IMR-90 (cell line): ENCODE data around the gene SOBP. TPM values are rescaled to one million over a fixed set of nuclear protein-coding genes. Genes with fewer than 3 reads are reported as not detected.

ENCODE experiments used
- ATAC-seq: fragments of 200-7000 bp; cut with Tn5 transposase; 2 replicates; pipeline ENCODE4 v1.9.1; 2020; ENCODE audit warnings: low read depth, mild to moderate bottlenecking, moderate library complexity
- BruUV-seq: library from RNA; stranded (reverse); fragments of 400-500 nt; replicated peaks from 2 replicates; lab custom pipeline; 2021; lab: Mats Ljungman, UMichigan
- CTCF ChIA-PET: fragments of 300-600 bp; formaldehyde crosslinking; extraction: SDS; loops from one replicate; lab custom pipeline; 2021; ENCODE audit warnings: antibody characterized with exemption; lab: Yijun Ruan, JAX
- POLR2A ChIA-PET: fragments of 300-600 bp; sonication (Branson Sonifier 250); formaldehyde crosslinking; loops from one replicate; lab custom pipeline; 2022; ENCODE audit warnings: antibody characterized with exemption; ENCODE audit not compliant: unreplicated experiment; lab: Charles Lee
- DNase-seq: peaks from one replicate; pipeline ENCODE4 v3.0.0; 2013
- H2AFZ ChIP-seq: replicated peaks from 2 replicates; pipeline ENCODE3; 2013; ENCODE audit warnings: low read length, mild to moderate bottlenecking; ENCODE audit not compliant: poor library complexity
- H2AK5ac ChIP-seq: 2 replicates; pipeline ENCODE4 v1.6.1; 2013; ENCODE audit warnings: low read depth, low read length, inconsistent platforms
- H2AK9ac ChIP-seq: replicated peaks from 2 replicates; pipeline ENCODE3; 2013; ENCODE audit warnings: mild to moderate bottlenecking, low read depth, low read length, moderate library complexity; ENCODE audit not compliant: poor library complexity
- H2BK120ac ChIP-seq: 2 replicates; pipeline ENCODE4 v1.6.1; 2013; ENCODE audit warnings: low read depth, low read length, inconsistent platforms
- H2BK15ac ChIP-seq: 3 replicates; pipeline ENCODE4 v1.6.1; 2013; ENCODE audit warnings: low read depth, low read length, inconsistent platforms
- H2BK20ac ChIP-seq: 2 replicates; pipeline ENCODE4 v1.6.1; 2013; ENCODE audit warnings: low read depth, mild to moderate bottlenecking, inconsistent platforms, low read length, moderate library complexity
- H2BK5ac ChIP-seq: 2 replicates; pipeline ENCODE4 v1.6.1; 2013; ENCODE audit warnings: mild to moderate bottlenecking, low read depth, low read length, inconsistent platforms; ENCODE audit not compliant: poor library complexity, severe bottlenecking
- H3K14ac ChIP-seq: replicated peaks from 2 replicates; pipeline ENCODE4 v1.6.1; 2013; ENCODE audit warnings: low read depth, low read length, inconsistent platforms
- H3K18ac ChIP-seq: 2 replicates; pipeline ENCODE4 v1.6.1; 2013; ENCODE audit warnings: low read depth, low read length, control low read depth
- H3K23ac ChIP-seq: 2 replicates; pipeline ENCODE4 v1.6.1; 2013; ENCODE audit warnings: low read depth, low read length, inconsistent platforms
- H3K27ac ChIP-seq: 2 replicates; pipeline ENCODE4 v1.5.1; 2013; ENCODE audit warnings: mild to moderate bottlenecking, control low read depth, low read length; ENCODE audit not compliant: insufficient read depth
- H3K27me3 ChIP-seq: 2 replicates; pipeline ENCODE4 v1.6.1; 2013; ENCODE audit warnings: low read length; ENCODE audit not compliant: control insufficient read depth, insufficient read depth
- H3K36me3 ChIP-seq: 2 replicates; pipeline ENCODE4 v1.6.1; 2013; ENCODE audit warnings: low read length, mixed read lengths; ENCODE audit not compliant: control insufficient read depth, insufficient read depth
- H3K4ac ChIP-seq: 2 replicates; pipeline ENCODE4 v1.6.1; 2013; ENCODE audit warnings: low read depth, low read length, inconsistent platforms
- H3K4me1 ChIP-seq: 2 replicates; pipeline ENCODE4 v1.6.1; 2013; ENCODE audit warnings: low read length, mixed read lengths; ENCODE audit not compliant: control insufficient read depth, insufficient read depth
- H3K4me2 ChIP-seq: 2 replicates; pipeline ENCODE4 v1.6.1; 2013; ENCODE audit warnings: low read depth, mild to moderate bottlenecking, control low read depth, low read length, moderate library complexity
- H3K4me3 ChIP-seq: 2 replicates; pipeline ENCODE4 v1.5.1; 2013; ENCODE audit warnings: low read depth, mild to moderate bottlenecking, control low read depth, low read length, moderate library complexity; ENCODE audit not compliant: insufficient read depth
- H3K56ac ChIP-seq: 2 replicates; pipeline ENCODE4 v1.6.1; 2013; ENCODE audit warnings: low read length, inconsistent platforms; ENCODE audit not compliant: insufficient read depth; ENCODE audit errors: extremely low read depth
- H3K79me1 ChIP-seq, 2 experiments: 2 replicates each; pipeline ENCODE4 v1.6.1; 2013; ENCODE audit warnings: low read length in 2 of 2, inconsistent platforms in 1 of 2, low read depth in 1 of 2
- H3K9ac ChIP-seq: 2 replicates; pipeline ENCODE4 v1.6.1; 2013; ENCODE audit warnings: low read depth, low read length, control low read depth
- H3K9me1 ChIP-seq: 2 replicates; pipeline ENCODE4 v1.6.1; 2013; ENCODE audit warnings: low read length, inconsistent platforms; ENCODE audit not compliant: insufficient read depth
- H3K9me3 ChIP-seq: 2 replicates; pipeline ENCODE4 v1.6.1; 2013; ENCODE audit warnings: low read length; ENCODE audit not compliant: control insufficient read depth, insufficient read depth
- H4K20me1 ChIP-seq: 2 replicates; pipeline ENCODE4 v1.6.1; 2013; ENCODE audit warnings: low read length, inconsistent platforms; ENCODE audit not compliant: insufficient read depth
- H4K5ac ChIP-seq: 2 replicates; pipeline ENCODE4 v1.6.1; 2013; ENCODE audit warnings: mild to moderate bottlenecking, low read depth, low read length, control low read depth
- H4K8ac ChIP-seq, 2 experiments: 2 replicates each; pipeline ENCODE4 v1.6.1; 2013; ENCODE audit warnings: low read depth in 2 of 2, low read length in 2 of 2, control low read depth in 1 of 2, inconsistent platforms in 1 of 2
- H4K91ac ChIP-seq: 2 replicates; pipeline ENCODE4 v1.6.1; 2013; ENCODE audit warnings: low read depth, low read length, inconsistent platforms; ENCODE audit not compliant: insufficient read depth
- BHLHE40 ChIP-seq: fragments of 150-350 bp; IDR thresholded peaks from 2 replicates; pipeline ENCODE4 v1.6.1; 2016; ENCODE audit warnings: mild to moderate bottlenecking, low read depth, low read length
- CHD1 ChIP-seq: IDR thresholded peaks from 2 replicates; pipeline ENCODE4 v1.6.1; 2012; ENCODE audit warnings: low read depth, low read length, improper control_type of control experiment
- MXI1 ChIP-seq: IDR thresholded peaks from 2 replicates; pipeline ENCODE4 v1.6.1; 2012; ENCODE audit warnings: low read depth, mild to moderate bottlenecking, low read length, moderate library complexity, borderline replicate concordance
- RCOR1 ChIP-seq: IDR thresholded peaks from 2 replicates; pipeline ENCODE4 v1.6.1; 2012; ENCODE audit warnings: mild to moderate bottlenecking, low read length, improper control_type of control experiment; ENCODE audit not compliant: insufficient replicate concordance
- RFX5 ChIP-seq: IDR thresholded peaks from 2 replicates; pipeline ENCODE4 v1.8.0; 2012; ENCODE audit warnings: low read depth, mild to moderate bottlenecking, low read length, moderate library complexity
- SMC3 ChIP-seq: fragments of 150-350 bp; IDR thresholded peaks from 2 replicates; pipeline ENCODE4 v1.6.1; 2016; ENCODE audit warnings: low read depth, mild to moderate bottlenecking, antibody characterized with exemption, low read length, moderate library complexity
- USF2 ChIP-seq: fragments of 150-350 bp; IDR thresholded peaks from 2 replicates; pipeline ENCODE4 v1.6.1; 2017; ENCODE audit warnings: mild to moderate bottlenecking, antibody characterized with exemption, low read length, low read depth
- WGBS, 2 experiments: methylation state at CpG; one replicate each; pipeline versions ENCODE4 v1.1.5 to v1.1.7; 2013; ENCODE audit warnings: missing lambda C conversion rate in 2 of 2; ENCODE audit not compliant: insufficient read length in 1 of 2; ENCODE audit errors: extremely low coverage in 2 of 2; 5-methylcytosine and 5-hydroxymethylcytosine counted together
- dilution Hi-C: fragments of 300-500 bp; cut with HindIII; formaldehyde crosslinking; loops from one replicate; pipeline ENCODE4 v1.14.3; 2018; ENCODE audit warnings: low sequenced_read_pairs; ENCODE audit not compliant: unreplicated experiment
- in situ Hi-C: fragments of 300-500 bp; cut with MboI; formaldehyde crosslinking; loops from 3 replicates; pipeline ENCODE4 v1.14.3; 2019; ENCODE audit warnings: low sequenced_read_pairs, inconsistent platforms, mixed read lengths
- intact Hi-C: fragments of 100-400 bp; cut with micrococcal nuclease; formaldehyde crosslinking; loops from 2 replicates; pipeline ENCODE4 v1.10.0; 2022
- polyA plus RNA-seq, 3 experiments: library from polyadenylated mRNA; depleted of rRNA; stranded (reverse); fragments of >200 nt; gene quantifications; 2 replicates each; pipeline ENCODE4 v1.2.3, GENCODE V29; 2012; ENCODE audit warnings: low replicate concordance in 1 of 3
- total RNA-seq: library from RNA; depleted of rRNA; stranded (reverse); fragments of >200 nt; gene quantifications from 2 replicates; pipeline ENCODE4 v1.2.3, GENCODE V29; 2012

The SOBP gene
- total and polyA plus RNA-seq, 2 of the 4 experiments (the other 2 are of a cell fraction) = 0.60 to 0.72 TPM

DNA sequence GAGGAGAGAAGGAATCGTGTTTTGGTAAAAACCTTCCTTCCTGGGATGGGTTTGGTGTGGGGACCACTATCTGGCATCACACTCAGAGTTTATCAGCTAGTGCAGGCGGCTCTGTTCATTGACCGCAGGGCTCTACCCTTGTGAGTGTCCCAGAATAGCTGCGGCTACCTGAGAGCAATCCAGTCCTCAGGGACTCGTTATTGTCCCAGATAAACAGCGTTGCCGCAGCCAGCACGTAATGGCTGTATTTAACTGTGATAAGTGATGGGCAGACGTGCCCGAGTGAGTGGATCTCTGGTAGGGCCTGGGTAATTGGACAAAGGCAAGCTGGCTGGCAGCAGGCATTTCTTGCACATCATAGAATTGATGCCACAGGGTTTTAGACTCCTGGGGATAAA lies 163.3 kb downstream of the SOBP start:
- Histone ChIP-seq H3K36me3 (no peaks in the 10 kb centered on the region), H3K4me2 (no peak overlapping the region), H3K79me1 (no peaks in the 10 kb centered on the region), H3K4ac (no peak overlapping the region), H2BK5ac (no peak overlapping the region), H3K27ac (no peak overlapping the region), H3K9me1 (no peaks in the 10 kb centered on the region), H2BK20ac (no peak overlapping the region), H4K91ac (no peak overlapping the region), H2BK15ac (no peak overlapping the region), H3K4me1 (peaks cover 17% of the 10 kb centered on the region), H2AK5ac (no peak overlapping the region), H3K4me3 (no peak overlapping the region), H3K14ac (no peak overlapping the region), H4K5ac (no peak overlapping the region), H2BK120ac (no peak overlapping the region), H3K18ac (no peak overlapping the region), H2AK9ac (no peak overlapping the region), H3K56ac (no peak overlapping the region), H3K9ac (no peak overlapping the region), H2AFZ (no peak overlapping the region), H4K8ac (no peak overlapping the region), H3K23ac (no peak overlapping the region), H4K20me1 (peaks cover 1% of the 10 kb centered on the region; the same call in 1 of the 2 replicates), H3K9me3 (peaks cover 2% of the 10 kb centered on the region), H3K27me3 (no peaks in the 10 kb centered on the region)
- intact Hi-C loops = no loop called here
- ChIA-PET POLR2A (no interaction called here), CTCF (no interaction called here)
- ATAC-seq = no peak
- WGBS, 2 experiments = 100% methylated on average over 7 of the region's 10 CpGs; no CpG with 5 or more reads in 1 of the 2 experiments
- dilution Hi-C loops = no loop called here
- in situ Hi-C loops = no loop called here
- no peak for DNase-seq
- BruUV-seq = no TSS peak
- TF ChIP-seq RCOR1 (no peak), USF2 (no peak), MXI1 (no peak), SMC3 (no peak), RFX5 (no peak), CHD1 (no peak), BHLHE40 (no peak)
